CD4-positive, alpha-beta memory T cell (primary cell): ENCODE data around the gene ZNF316. TPM values are rescaled to one million over a fixed set of nuclear protein-coding genes. Genes with fewer than 3 reads are reported as not detected.
A peak's percentile ranks its signal among the peaks of the same experiment; 100 is the strongest.

Experiments
- CTCF ChIA-PET: fragments of 350-600 bp; sonication (Branson Sonifier 250); formaldehyde crosslinking; loops from one replicate; lab custom pipeline; 2021; ENCODE audit warnings: inconsistent platforms; ENCODE audit not compliant: partially characterized antibody; lab: Charles Lee
- POLR2A ChIA-PET: fragments of 350-600 bp; sonication (Branson Sonifier 250); formaldehyde crosslinking; loops from one replicate; lab custom pipeline; 2021; ENCODE audit not compliant: partially characterized antibody; lab: Charles Lee
- DNase-seq, 5 donors: peaks; one replicate each; pipeline versions ENCODE4 v3.0.0 to v3.0.0-alpha.2; 2020 to 2022; ENCODE audit warnings: mixed read lengths in 1 of 5
- H3K27ac ChIP-seq: one replicate; pipeline ENCODE4 v1.7.0; 2013; ENCODE audit warnings: low read depth, low read length
- H3K27me3 ChIP-seq: 2 replicates; pipeline ENCODE4 v1.7.0; 2013; ENCODE audit warnings: mild to moderate bottlenecking, low read length, moderate library complexity; ENCODE audit not compliant: insufficient read depth
- H3K36me3 ChIP-seq: 2 replicates; pipeline ENCODE4 v1.7.0; 2013; ENCODE audit warnings: mild to moderate bottlenecking, low read length, moderate library complexity; ENCODE audit not compliant: insufficient read depth
- H3K4me1 ChIP-seq: 2 replicates; pipeline ENCODE4 v1.7.0; 2013; ENCODE audit warnings: mild to moderate bottlenecking, low read length, moderate library complexity; ENCODE audit not compliant: insufficient read depth
- H3K4me3 ChIP-seq, 2 donors: one replicate each; pipeline ENCODE4 v1.7.0; 2013; ENCODE audit warnings: low read length in 2 of 2, mild to moderate bottlenecking in 1 of 2
- H3K9me3 ChIP-seq, 2 donors: one replicate each; pipeline ENCODE4 v1.7.0; 2013; ENCODE audit warnings: low read length in 2 of 2, control low read depth in 1 of 2; ENCODE audit not compliant: control insufficient read depth in 1 of 2
- H3K27ac Mint-ChIP-seq, 7 donors: one replicate each; pipeline ENCODE4 v1.8.0; 2020 to 2021; ENCODE audit warnings: mixed read lengths in 7 of 7, mild to moderate bottlenecking in 6 of 7, inconsistent platforms in 3 of 7, moderate library complexity in 3 of 7
- H3K27me3 Mint-ChIP-seq, 2 donors: one replicate each; pipeline ENCODE4 v1.8.0; 2020 to 2021; ENCODE audit warnings: mixed read lengths in 2 of 2
- H3K36me3 Mint-ChIP-seq, 2 donors: one replicate each; pipeline ENCODE4 v1.8.0; 2020 to 2021; ENCODE audit warnings: mixed read lengths in 2 of 2, inconsistent platforms in 1 of 2, mild to moderate bottlenecking in 1 of 2
- H3K4me1 Mint-ChIP-seq, 4 donors: one replicate each; pipeline ENCODE4 v1.8.0; 2020 to 2021; ENCODE audit warnings: mixed read lengths in 4 of 4, mild to moderate bottlenecking in 1 of 4
- H3K4me3 Mint-ChIP-seq, 8 donors: one replicate each; pipeline ENCODE4 v1.8.0; 2020 to 2021; ENCODE audit warnings: mixed read lengths in 8 of 8, mild to moderate bottlenecking in 7 of 8, moderate library complexity in 6 of 8, inconsistent platforms in 3 of 8
- H3K9me3 Mint-ChIP-seq, 8 donors: one replicate each; pipeline ENCODE4 v1.8.0; 2020 to 2021; ENCODE audit warnings: mixed read lengths in 8 of 8, mild to moderate bottlenecking in 5 of 8, inconsistent platforms in 3 of 8, moderate library complexity in 1 of 8
- intact Hi-C: fragments of 100-400 bp; cut with micrococcal nuclease; formaldehyde crosslinking; loops from one replicate; pipeline ENCODE4 v1.15.1; 2023
- polyA plus RNA-seq, 2 donors: library from polyadenylated mRNA; unstranded; fragments of 300-500 nt; fragmentation: Illumina TruSeq; gene quantifications; one replicate each; pipeline ENCODE4 v1.2.3, GENCODE V29; 2021
- total RNA-seq, 2 experiments: library from RNA; stranded (reverse); gene quantifications; one replicate each; pipeline ENCODE4 v1.2.3, GENCODE V29; 2021

ZNF316 gene
- total and polyA plus RNA-seq, 4 experiments from 2014 or later: 0.45 to 62.0 (median 32.6) TPM

DNA sequence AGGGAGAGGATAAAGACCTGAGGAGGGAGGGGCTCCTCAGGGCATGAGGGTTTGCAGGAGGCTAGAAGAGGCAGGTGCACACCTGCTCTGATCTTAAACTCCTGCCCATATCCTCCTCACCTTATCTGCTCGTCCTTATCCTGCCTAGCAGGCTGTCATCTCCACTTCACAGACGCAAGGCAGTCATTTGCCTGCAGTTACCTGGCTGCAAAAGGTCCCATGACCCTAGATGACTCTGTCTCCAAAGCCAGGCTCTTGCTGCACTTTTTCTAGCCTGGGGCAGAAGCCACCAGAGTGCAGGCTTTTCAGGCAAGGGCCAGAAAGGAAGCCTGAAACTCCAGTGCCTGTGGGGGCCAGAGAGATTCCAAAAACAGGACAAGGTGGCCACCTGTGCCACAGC lies 23.4 kb upstream of the ZNF316 start:
- Mint-ChIP-seq H3K9me3 (peaks cover 0 to 3% (median 0%) of the 10 kb centered on the region in 8 donors), H3K27ac (no peak overlapping the region), H3K36me3 (no peaks in the 10 kb centered on the region), H3K4me3 (peak overlapping the region in 2 of 8 donors; percentile 36 to 82), H3K4me1 (peaks cover 4 to 20% (median 12%) of the 10 kb centered on the region in 4 donors), H3K27me3 (peaks cover 10% of the 10 kb centered on the region in 2 donors)
- H3K4me3 ChIP-seq: no peak overlapping the region
- no peaks in the 10 kb centered on the region for H3K36me3 ChIP-seq
- no peak overlapping the region for H3K27ac ChIP-seq
- no peaks in the 10 kb centered on the region for H3K9me3 ChIP-seq
- H3K27me3 ChIP-seq: peaks cover 5% of the 10 kb centered on the region
- ChIA-PET CTCF (no interaction called here), POLR2A (no interaction called here)
- H3K4me1 ChIP-seq: peaks cover 7% of the 10 kb centered on the region
- DNase-seq: no peak
- intact Hi-C loops: no loop called here

- peak in 1 of 5 donors; percentile 20 for DNase-seq
- H3K27me3 Mint-ChIP-seq: peaks cover 10% of the 10 kb centered on the region in 2 donors
- H3K27ac Mint-ChIP-seq: peak within 1 kb of the TSS in 2 of 7 donors; percentile 42 to 68
- H3K27me3 ChIP-seq: peaks cover 5% of the 10 kb centered on the region
- ChIA-PET POLR2A (no interaction called here), CTCF (no interaction called here)
- H3K36me3 ChIP-seq: no peaks in the 10 kb centered on the region
- H3K9me3 ChIP-seq: no peaks in the 10 kb centered on the region
- peaks cover 0 to 3% (median 0%) of the 10 kb centered on the region in 8 donors for H3K9me3 Mint-ChIP-seq
- no peak within 1 kb of the TSS for H3K27ac ChIP-seq
- H3K4me1 ChIP-seq: peaks cover 16% of the 10 kb centered on the region
- H3K36me3 Mint-ChIP-seq: no peaks in the 10 kb centered on the region
- H3K4me1 Mint-ChIP-seq: peaks cover 12 to 32% (median 21%) of the 10 kb centered on the region in 4 donors
- intact Hi-C loops: no loop called here
- H3K4me3 ChIP-seq: peak within 1 kb of the TSS in 1 of 2 donors; percentile 50
- peak within 1 kb of the TSS; percentile 79 to 85 (median 81) for H3K4me3 Mint-ChIP-seq
Measured at GRCh38 chr7:6614953-6615722, 22.0 kb upstream of the ZNF316 start, which contains the start of gene ZNF853. Gene ZNF853 (plus strand): TSS chr7:6615610. CDS start chr7:6616175, 565 bp downstream.

DNA sequence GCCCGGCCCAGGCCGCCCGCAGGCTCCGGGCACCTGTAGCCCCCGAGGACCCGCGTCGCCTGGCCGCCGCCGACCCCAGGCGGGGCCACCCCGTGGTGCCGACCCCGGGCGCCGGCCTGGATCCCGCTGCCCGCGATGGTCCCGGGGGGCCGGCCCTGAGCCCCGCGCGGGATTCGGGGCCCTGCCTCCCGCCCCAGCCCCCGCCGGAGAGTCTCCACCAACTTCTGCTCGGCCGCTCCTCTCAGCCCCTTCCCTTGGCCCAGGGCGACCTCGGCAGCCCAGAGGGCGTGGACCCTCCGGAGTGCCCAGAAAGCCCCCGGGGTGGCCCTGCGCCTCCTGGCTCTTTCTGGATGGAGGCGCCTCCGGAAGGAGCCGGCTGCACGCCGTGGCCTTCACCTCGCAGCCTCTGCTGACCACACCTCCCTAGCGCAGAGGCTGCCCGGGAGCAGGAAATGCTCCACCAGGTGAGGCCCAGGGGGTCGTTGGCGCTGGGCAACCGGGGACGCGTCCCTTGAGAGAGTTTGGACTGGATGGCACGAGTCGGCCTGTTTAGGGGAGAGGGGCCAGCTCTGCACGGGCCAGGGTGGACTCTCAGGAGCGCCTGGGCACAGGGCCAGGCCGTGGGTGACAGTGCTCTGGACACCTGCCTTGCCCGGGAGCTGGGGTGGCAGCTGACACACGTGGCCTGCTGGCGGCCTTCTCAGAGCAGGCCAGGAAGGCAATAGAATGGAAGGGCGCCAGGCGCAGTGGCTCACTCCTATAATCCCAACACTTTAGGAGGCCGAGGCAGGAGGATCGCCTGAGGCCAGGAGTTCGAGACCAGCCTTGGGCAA lies 21.2 kb upstream of the ZNF316 start:
- ChIA-PET POLR2A (no interaction called here), CTCF (no interaction called here)
- Histone ChIP-seq H3K27ac (no peak overlapping the region), H3K4me1 (peaks cover 24% of the 10 kb centered on the region), H3K36me3 (no peaks in the 10 kb centered on the region), H3K9me3 (no peaks in the 10 kb centered on the region), H3K27me3 (peaks cover 5% of the 10 kb centered on the region), H3K4me3 (no peak overlapping the region)
- Mint-ChIP-seq H3K9me3 (peaks cover 0 to 3% (median 0%) of the 10 kb centered on the region in 8 donors), H3K4me3 (peak overlapping the region in 5 of 8 donors; percentile 55 to 71 (median 62)), H3K27me3 (peaks cover 10% of the 10 kb centered on the region in 2 donors), H3K27ac (peak overlapping the region in 1 of 7 donors; percentile 30), H3K36me3 (no peaks in the 10 kb centered on the region), H3K4me1 (peaks cover 15 to 39% (median 27%) of the 10 kb centered on the region in 4 donors)
- no peak for DNase-seq
- intact Hi-C loops: no loop called here

- peaks cover 0 to 3% (median 0%) of the 10 kb centered on the region in 8 donors for H3K9me3 Mint-ChIP-seq
- Histone ChIP-seq H3K4me1 (peaks cover 34% of the 10 kb centered on the region), H3K9me3 (no peaks in the 10 kb centered on the region), H3K27ac (no peak overlapping the region), H3K36me3 (no peaks in the 10 kb centered on the region), H3K4me3 (no peak overlapping the region), H3K27me3 (peaks cover 5% of the 10 kb centered on the region)
- peak overlapping the region; percentile 36 to 73 (median 70) for H3K4me3 Mint-ChIP-seq
- peaks cover 10% of the 10 kb centered on the region in 2 donors for H3K27me3 Mint-ChIP-seq
- ChIA-PET POLR2A (interaction anchor here (1.8 kb wide), 1 partner anchor 27 kb away, joined by 5 read pairs; the partner anchor contains the start of gene INTS15), CTCF (interaction anchor here (1.4 kb wide), 1 partner anchor 8 kb away, joined by 3 read pairs; no protein-coding TSS in a partner anchor)
- DNase-seq: no peak
- H3K27ac Mint-ChIP-seq: peak overlapping the region in 4 of 7 donors; percentile 44 to 66 (median 62)
- peaks cover 23 to 49% (median 36%) of the 10 kb centered on the region in 4 donors for H3K4me1 Mint-ChIP-seq
- peaks cover 0 to 6% of the 10 kb centered on the region in 2 donors for H3K36me3 Mint-ChIP-seq
- intact Hi-C loops: no loop called here
Measured at GRCh38 chr7:6616854-6617643, 20.1 kb upstream of the ZNF316 start.

DNA sequence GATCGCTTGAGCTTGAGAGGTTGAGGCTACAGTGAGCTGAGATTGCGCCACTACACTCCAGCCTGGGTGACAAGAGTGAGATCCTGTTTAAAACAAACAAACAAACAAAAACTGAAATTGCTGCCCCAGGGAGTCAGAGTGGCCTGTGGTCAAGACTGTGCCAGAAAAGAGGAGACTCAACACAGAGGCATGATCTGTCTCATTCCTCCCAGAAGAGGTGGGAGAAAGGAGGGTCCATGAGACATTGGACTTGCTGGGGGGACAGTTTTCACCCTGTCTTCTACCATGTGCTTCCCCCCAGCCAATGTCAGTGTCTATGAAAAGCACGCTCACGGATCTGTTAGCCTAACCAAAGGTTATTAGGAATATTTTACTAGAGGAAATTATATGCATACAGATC lies 18.5 kb upstream of the ZNF316 start:
- DNase-seq: no peak
- H3K4me1 ChIP-seq: peaks cover 40% of the 10 kb centered on the region
- H3K27me3 Mint-ChIP-seq: peaks cover 5% of the 10 kb centered on the region in 2 donors
- CTCF ChIA-PET: interaction anchor here (0.6 kb wide), 1 partner anchor 1223 kb away, joined by 3 read pairs; no protein-coding TSS in a partner anchor
- intact Hi-C loops: no loop called here
- peak overlapping the region in 1 of 7 donors; percentile 18 for H3K27ac Mint-ChIP-seq
- H3K27ac ChIP-seq: no peak overlapping the region
- H3K36me3 Mint-ChIP-seq: peaks cover 0 to 6% of the 10 kb centered on the region in 2 donors
- H3K27me3 ChIP-seq: peaks cover 5% of the 10 kb centered on the region
- no peaks in the 10 kb centered on the region for H3K36me3 ChIP-seq
- H3K4me3 ChIP-seq: no peak overlapping the region
- H3K9me3 Mint-ChIP-seq: peaks cover 0 to 3% (median 0%) of the 10 kb centered on the region in 8 donors
- POLR2A ChIA-PET: interaction anchor here (1.8 kb wide), 1 partner anchor 29 kb away, joined by 5 read pairs; the partner anchor contains the start of gene INTS15
- no peaks in the 10 kb centered on the region for H3K9me3 ChIP-seq
- H3K4me3 Mint-ChIP-seq: peak overlapping the region in 1 of 8 donors; percentile 20
- H3K4me1 Mint-ChIP-seq: peaks cover 25 to 56% (median 42%) of the 10 kb centered on the region in 4 donors

DNA sequence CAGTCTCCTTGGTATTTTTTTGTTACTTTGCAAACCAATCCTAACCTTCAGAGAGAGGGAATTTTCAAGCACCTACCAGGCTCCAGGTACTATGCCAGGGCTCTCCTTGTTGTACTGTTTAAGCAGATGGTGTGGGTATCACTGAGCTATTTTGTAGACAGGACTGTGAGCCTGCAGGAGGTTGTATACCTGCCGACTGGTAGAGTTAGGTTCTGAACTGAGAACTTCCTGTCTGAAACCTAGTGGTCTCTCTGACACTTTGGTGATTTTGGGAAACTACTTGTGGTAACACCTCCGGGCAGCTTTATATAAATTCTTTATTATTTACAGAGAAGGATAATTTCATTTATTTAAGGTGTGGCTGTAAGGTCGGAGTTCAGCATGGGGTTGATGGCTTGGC lies 17.2 kb upstream of the ZNF316 start:
- Histone ChIP-seq H3K36me3 (no peaks in the 10 kb centered on the region), H3K27me3 (peaks cover under 1% of the 10 kb centered on the region), H3K27ac (no peak overlapping the region), H3K4me3 (no peak overlapping the region), H3K9me3 (no peaks in the 10 kb centered on the region), H3K4me1 (peaks cover 49% of the 10 kb centered on the region)
- Mint-ChIP-seq H3K27me3 (peaks cover 0 to 1% of the 10 kb centered on the region in 2 donors), H3K27ac (peak overlapping the region in 4 of 7 donors; percentile 24 to 88 (median 52)), H3K36me3 (peaks cover 0 to 6% of the 10 kb centered on the region in 2 donors), H3K4me1 (peaks cover 31 to 60% (median 46%) of the 10 kb centered on the region in 4 donors), H3K4me3 (peak overlapping the region in 6 of 8 donors; percentile 30 to 87 (median 46)), H3K9me3 (no peaks in the 10 kb centered on the region)
- POLR2A ChIA-PET: interaction anchor here (0.8 to 2.2 kb wide), 3 partner anchors 17 to 40 kb away, joined by 3 to 7 read pairs (median 4); partner anchors contain the start of genes INTS15 and ZNF316
- intact Hi-C loops: no loop called here
- CTCF ChIA-PET: interaction anchor here (1.8 kb wide), 1 partner anchor 19 kb away, joined by 6 read pairs; no protein-coding TSS in a partner anchor
- no peak for DNase-seq
